IPS-18a (cell line): ENCODE data around the gene DCDC1.

Experiments
- H3K27ac ChIP-seq: one replicate; pipeline ENCODE4 v1.5.1; 2013; ENCODE audit warnings: low read length
- H3K27me3 ChIP-seq: one replicate; pipeline ENCODE4 v1.6.1; 2013; ENCODE audit warnings: mild to moderate bottlenecking, low read length; ENCODE audit not compliant: control insufficient read depth, insufficient read depth
- H3K36me3 ChIP-seq: one replicate; pipeline ENCODE4 v1.6.1; 2013; ENCODE audit warnings: low read depth, low read length; ENCODE audit not compliant: control insufficient read depth
- H3K4me1 ChIP-seq: one replicate; pipeline ENCODE4 v1.6.1; 2013; ENCODE audit warnings: low read depth, low read length; ENCODE audit not compliant: control insufficient read depth
- H3K4me3 ChIP-seq: one replicate; pipeline ENCODE4 v1.5.1; 2013; ENCODE audit warnings: low read length
- H3K9ac ChIP-seq: one replicate; pipeline ENCODE4 v1.6.1; 2013; ENCODE audit warnings: mild to moderate bottlenecking, low read length, moderate library complexity
- H3K9me3 ChIP-seq: one replicate; pipeline ENCODE4 v1.6.1; 2013; ENCODE audit warnings: low read depth, low read length; ENCODE audit not compliant: control insufficient read depth

Gene DCDC1

DNA sequence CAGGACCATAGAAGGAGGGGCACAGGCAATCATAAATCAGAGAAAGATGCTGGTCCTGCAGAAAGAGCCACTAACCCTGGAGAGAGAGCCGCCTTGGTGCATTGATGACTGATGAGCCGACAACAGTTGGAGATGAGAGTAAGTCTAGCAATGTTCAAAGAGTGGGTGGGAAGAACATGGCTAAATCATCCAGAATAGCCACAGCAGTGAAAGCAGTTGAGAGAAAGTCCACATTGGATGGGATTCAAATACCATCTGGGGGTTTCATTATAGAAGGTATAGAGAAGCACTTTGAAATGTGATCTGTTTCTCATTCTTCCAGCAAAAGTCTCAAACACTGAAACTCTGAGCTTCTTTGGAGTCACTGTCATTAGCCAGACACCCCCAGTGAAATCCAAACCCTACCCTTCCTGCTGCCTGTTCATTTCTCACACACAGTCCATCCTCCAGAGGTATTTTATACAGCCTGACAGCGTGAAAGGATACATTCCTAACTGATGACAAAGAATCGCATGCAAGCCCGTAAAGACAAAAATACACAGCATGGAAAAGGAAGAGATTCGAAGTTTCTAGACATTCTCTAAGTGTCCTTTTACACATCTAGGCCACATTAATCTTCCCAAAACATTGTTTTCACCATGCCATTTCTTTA, 480.3 kb downstream of the DCDC1 start:
- Histone ChIP-seq H3K9ac (no peak overlapping the region), H3K27me3 (no peaks in the 10 kb centered on the region), H3K4me1 (no peaks in the 10 kb centered on the region), H3K9me3 (no peaks in the 10 kb centered on the region), H3K4me3 (no peak overlapping the region), H3K27ac (no peak overlapping the region), H3K36me3 (no peaks in the 10 kb centered on the region)

DNA sequence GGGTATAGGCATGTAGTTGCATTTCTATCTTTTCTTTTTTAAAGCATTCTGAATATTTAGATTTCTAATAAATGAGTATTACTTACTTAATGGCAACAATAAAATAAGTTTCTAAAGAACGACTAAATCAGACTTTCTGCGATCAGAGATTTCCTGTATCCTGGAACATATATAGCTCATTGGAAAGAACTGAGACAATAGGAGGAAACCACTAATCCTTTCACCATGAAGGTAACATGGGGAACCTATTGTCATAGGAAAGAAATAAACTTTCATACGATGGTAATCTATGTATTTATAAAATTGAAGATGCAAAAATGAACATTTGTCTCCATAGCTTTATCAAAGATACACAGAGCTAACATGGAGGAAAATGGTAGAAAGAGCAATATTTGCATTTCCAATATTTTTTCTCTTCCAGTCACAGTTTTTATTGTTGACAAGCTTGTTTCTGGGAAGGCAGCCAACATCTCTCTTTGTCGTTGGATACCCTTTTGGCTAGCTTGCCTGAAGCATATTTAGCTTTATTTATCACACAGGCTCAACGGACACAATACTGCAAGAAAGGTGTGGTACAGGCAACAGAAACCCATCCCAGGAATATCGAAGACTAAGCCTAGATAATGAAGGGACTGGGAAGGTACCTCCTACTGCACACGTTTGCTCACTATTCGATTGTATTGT, 490.1 kb downstream of the DCDC1 start:
- H3K36me3 ChIP-seq: no peaks in the 10 kb centered on the region
- H3K4me1 ChIP-seq: peaks cover 4% of the 10 kb centered on the region
- no peak overlapping the region for H3K27ac ChIP-seq
- no peak overlapping the region for H3K9ac ChIP-seq
- H3K4me3 ChIP-seq: no peak overlapping the region
- H3K27me3 ChIP-seq: no peaks in the 10 kb centered on the region
- no peaks in the 10 kb centered on the region for H3K9me3 ChIP-seq

DNA sequence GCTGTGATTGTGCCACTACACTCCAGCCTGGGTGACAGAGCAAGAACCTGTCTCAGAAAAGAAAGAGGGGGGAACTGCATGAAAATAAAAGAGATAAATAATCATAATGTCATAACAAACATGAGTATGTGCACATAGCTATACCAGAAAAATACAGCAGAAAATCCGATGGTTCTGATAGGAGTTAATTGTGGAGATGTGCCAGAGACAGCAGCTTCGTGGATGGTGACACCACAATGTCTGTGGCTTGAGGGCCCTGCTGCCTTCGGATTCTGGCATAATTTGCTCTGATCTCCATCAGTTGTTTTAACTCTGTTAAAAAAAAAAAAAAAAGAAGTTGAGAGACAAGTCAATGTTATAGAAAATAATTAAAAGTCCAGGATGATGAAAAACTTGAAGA, 491.1 kb downstream of the DCDC1 start:
- H3K36me3 ChIP-seq: no peaks in the 10 kb centered on the region
- H3K27ac ChIP-seq: no peak overlapping the region
- H3K4me1 ChIP-seq: peaks cover 4% of the 10 kb centered on the region
- H3K9me3 ChIP-seq: no peaks in the 10 kb centered on the region
- H3K4me3 ChIP-seq: no peak overlapping the region
- H3K27me3 ChIP-seq: no peaks in the 10 kb centered on the region
- H3K9ac ChIP-seq: no peak overlapping the region

DNA sequence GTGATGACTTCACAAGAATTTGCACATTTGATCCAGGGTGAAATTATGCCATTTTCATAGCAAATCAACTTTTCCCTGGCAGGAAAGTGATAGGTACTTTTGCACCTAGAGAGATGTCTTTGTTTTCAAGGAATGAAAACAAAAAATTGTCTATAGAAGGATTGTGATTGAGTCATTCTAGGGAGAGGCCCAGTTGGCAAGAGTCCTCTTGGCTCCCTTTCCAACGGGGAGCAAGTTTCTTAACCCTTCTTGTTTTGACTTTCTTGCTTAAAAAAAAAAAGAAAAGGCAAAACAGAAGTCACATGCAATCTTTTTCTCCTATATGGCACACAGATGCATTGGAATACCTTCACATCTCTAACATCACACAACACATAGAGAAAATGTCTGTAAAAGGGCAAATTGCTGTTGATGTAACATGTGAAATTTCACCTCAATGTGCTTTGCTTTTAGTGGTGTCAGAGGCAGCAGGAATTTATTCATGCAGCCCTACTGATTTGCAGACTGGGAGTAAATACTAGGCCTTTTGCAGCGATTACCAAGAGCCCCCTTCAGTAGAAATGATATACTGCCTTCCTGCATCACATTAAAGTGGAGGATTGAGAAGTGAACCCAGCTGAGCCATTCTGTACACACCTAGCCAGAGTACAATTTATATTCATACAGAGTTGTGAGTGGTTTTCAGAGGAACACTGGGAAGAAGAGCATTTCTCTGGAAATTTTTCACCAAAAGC, 492.7 kb downstream of the DCDC1 start:
- Histone ChIP-seq H3K36me3 (no peaks in the 10 kb centered on the region), H3K4me1 (peaks cover 4% of the 10 kb centered on the region), H3K4me3 (no peak overlapping the region), H3K27me3 (no peaks in the 10 kb centered on the region), H3K27ac (no peak overlapping the region), H3K9me3 (no peaks in the 10 kb centered on the region), H3K9ac (no peak overlapping the region)

DNA sequence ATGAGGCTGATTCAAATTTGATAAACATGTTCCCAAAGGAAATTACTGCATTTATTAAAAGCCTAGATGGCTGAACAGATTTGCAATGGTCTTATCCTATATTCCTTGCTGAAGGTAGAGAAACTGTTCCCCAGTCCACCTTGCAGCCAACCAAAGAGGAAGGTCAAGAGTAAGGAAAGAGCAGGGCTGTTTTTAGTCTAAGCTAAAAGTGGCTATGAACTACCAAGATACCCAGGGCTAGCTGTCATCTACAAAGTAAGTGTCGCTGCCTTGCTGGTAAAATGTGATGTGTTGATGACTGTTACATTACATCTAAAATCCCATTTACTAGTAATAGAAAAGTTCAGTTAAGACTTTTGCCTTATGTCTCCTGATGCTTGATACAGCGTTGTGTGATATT, 493.3 kb downstream of the DCDC1 start:
- Histone ChIP-seq H3K9ac (no peak overlapping the region), H3K36me3 (no peaks in the 10 kb centered on the region), H3K4me1 (peaks cover 4% of the 10 kb centered on the region), H3K9me3 (no peaks in the 10 kb centered on the region), H3K27ac (no peak overlapping the region), H3K4me3 (no peak overlapping the region), H3K27me3 (no peaks in the 10 kb centered on the region)

DNA sequence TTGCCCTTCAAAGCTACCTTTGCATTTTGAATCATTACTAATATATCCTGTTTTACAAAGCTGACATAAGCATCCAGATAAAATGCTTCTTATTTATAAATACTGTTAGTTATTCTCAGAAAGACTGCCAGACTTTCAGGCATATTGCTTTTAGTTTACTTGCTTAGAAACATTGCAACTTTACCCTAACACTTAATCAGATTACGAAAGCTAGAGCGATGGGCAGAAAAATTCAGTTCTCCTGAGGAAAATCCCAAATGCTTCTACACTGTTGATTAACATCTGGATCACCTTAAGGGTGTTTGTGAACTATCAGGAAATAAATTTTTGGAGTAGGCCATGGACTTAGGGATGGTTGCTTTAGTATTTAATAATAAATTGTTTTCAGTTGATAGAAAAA, 493.7 kb downstream of the DCDC1 start:
- no peaks in the 10 kb centered on the region for H3K9me3 ChIP-seq
- peaks cover 4% of the 10 kb centered on the region for H3K4me1 ChIP-seq
- no peak overlapping the region for H3K4me3 ChIP-seq
- H3K9ac ChIP-seq: no peak overlapping the region
- H3K27me3 ChIP-seq: no peaks in the 10 kb centered on the region
- no peaks in the 10 kb centered on the region for H3K36me3 ChIP-seq
- no peak overlapping the region for H3K27ac ChIP-seq

DNA sequence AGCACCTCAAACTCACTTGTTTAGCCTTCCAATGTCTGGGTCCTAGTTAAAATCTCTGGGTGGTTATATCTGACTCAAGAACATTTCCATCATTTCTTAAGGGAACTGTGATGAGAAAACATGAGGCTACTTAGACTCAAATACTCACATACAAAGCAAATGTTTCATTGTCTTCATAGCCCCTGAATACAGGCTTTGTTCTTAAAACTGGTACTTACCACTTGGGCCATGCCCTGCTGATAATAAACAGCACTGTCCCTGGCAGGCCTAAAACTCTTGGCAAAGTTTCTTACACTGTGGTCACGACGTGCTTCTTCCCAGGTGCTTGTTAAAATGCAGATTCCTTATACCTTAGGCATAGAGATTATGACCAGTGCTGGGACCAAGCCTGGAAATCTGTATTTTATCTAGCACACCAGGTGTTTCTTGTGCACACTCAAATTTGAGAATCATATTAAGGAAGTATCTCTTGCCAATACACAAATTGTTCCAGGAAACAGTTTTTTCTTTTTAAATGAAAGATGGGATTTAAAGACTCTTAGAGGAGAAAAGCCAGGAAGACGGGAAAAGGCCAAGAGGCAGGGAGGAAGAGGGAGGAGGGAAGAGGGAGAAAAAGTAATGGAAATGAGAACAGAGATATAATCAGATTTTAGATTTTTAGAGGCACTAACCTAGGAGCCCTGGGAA, 495.5 kb downstream of the DCDC1 start:
- Histone ChIP-seq H3K9ac (no peak overlapping the region), H3K9me3 (no peaks in the 10 kb centered on the region), H3K4me3 (no peak overlapping the region), H3K27me3 (no peaks in the 10 kb centered on the region), H3K27ac (no peak overlapping the region), H3K4me1 (peaks cover 4% of the 10 kb centered on the region), H3K36me3 (no peaks in the 10 kb centered on the region)

DNA sequence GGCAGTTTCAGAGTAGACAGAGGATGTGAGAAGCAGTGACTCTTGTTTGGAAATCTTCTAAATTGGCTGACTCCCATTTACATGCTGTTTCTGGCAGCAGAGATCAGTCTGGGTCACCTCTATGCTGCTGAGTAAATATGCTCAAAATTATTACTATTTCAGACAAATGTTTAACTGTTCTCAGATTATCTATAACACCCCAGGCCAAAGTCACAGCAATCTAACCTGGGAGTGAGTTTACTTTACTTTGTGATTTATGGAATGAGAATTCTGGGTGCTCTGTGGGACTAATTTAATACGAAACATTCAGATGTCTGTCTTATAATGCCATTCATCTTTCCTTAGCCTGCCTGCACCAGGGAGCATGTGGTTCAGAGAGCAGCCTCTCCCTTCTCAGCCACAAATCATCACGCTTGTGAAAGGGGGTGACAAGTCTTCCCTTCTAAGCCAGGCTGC, 500.9 kb downstream of the DCDC1 start:
- no peaks in the 10 kb centered on the region for H3K36me3 ChIP-seq
- no peaks in the 10 kb centered on the region for H3K9me3 ChIP-seq
- H3K27me3 ChIP-seq: no peaks in the 10 kb centered on the region
- no peak overlapping the region for H3K27ac ChIP-seq
- no peak overlapping the region for H3K9ac ChIP-seq
- H3K4me3 ChIP-seq: no peak overlapping the region
- no peaks in the 10 kb centered on the region for H3K4me1 ChIP-seq

DNA sequence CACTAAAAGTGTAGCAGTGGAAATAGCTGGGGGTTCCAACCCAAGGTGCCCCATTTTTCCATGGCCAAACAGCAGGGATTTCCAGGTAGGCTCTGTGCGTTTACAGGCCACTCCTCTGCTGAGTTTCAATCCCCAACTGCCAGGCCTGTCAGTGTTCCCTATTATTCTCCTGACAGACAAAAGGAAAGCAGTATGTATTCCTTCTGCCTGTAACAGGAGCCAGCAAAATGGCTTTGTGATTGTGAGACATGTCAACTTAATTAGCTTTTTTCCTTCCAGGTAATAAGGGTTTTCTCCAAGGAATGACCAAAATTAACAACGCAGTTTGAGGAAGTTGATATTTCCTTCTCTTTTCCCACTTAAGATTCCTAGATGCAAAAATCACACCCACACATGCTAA, 506.3 kb downstream of the DCDC1 start:
- Histone ChIP-seq H3K9ac (no peak overlapping the region), H3K27ac (no peak overlapping the region), H3K4me1 (peaks cover 41% of the 10 kb centered on the region), H3K4me3 (no peak overlapping the region), H3K36me3 (no peaks in the 10 kb centered on the region), H3K9me3 (no peaks in the 10 kb centered on the region), H3K27me3 (no peaks in the 10 kb centered on the region)

DNA sequence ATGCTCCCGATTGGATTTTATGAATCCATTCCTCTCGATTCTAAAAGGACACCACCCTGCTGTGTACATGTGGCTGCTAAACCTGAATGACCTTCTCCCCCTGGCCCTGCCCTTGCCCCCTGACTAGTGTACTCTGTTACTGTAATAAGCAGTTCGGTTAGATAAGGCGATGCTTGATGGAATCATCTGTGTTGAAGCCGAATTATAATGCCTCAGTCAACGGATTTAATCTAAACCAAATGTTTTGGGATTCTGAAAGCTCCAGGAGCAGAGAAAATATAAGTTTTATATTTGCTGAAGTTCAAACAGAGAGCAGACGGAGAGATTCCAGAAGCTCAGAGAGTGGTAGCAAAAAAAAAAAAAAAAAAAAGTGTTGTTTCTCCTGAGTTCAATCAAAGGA, 508.0 kb downstream of the DCDC1 start:
- Histone ChIP-seq H3K9ac (no peak overlapping the region), H3K4me1 (peaks cover 41% of the 10 kb centered on the region), H3K27me3 (no peaks in the 10 kb centered on the region), H3K9me3 (no peaks in the 10 kb centered on the region), H3K36me3 (no peaks in the 10 kb centered on the region), H3K27ac (no peak overlapping the region), H3K4me3 (no peak overlapping the region)

DNA sequence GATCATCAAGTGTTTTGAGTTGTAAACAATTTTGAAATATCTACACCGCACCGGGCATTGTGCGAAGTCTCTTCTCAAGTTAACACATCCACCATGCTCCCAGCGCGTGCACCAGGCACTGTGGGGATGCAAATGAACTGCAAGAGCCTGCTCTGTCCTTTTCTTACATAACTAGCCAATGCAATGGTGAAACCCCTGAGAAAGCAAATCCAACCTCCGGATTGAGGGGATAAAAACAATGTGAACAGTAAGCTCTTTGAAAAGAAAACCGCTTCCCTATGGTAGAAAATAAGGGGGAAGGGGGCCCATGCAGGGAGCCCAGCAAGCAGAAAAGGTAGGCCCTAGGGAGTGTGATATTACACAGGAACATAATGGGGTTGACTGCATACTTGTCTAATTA, 508.5 kb downstream of the DCDC1 start:
- Histone ChIP-seq H3K27ac (no peak overlapping the region), H3K27me3 (no peaks in the 10 kb centered on the region), H3K9me3 (no peaks in the 10 kb centered on the region), H3K9ac (no peak overlapping the region), H3K4me3 (no peak overlapping the region), H3K4me1 (peaks cover 41% of the 10 kb centered on the region), H3K36me3 (no peaks in the 10 kb centered on the region)
